NCI-H82 treated with DMSO at 0.1 percent for 48 hours (cell line): ENCODE measurements around the gene AKNAD1.
A peak's percentile ranks its signal among the peaks of the same experiment; 100 is the strongest.

Experiments used
- DNase-seq: peaks from one replicate; lab custom pipeline; 2025; ENCODE audit not compliant: unreplicated experiment; lab: John Stamatoyannopoulos, UW

The AKNAD1 gene

DNA sequence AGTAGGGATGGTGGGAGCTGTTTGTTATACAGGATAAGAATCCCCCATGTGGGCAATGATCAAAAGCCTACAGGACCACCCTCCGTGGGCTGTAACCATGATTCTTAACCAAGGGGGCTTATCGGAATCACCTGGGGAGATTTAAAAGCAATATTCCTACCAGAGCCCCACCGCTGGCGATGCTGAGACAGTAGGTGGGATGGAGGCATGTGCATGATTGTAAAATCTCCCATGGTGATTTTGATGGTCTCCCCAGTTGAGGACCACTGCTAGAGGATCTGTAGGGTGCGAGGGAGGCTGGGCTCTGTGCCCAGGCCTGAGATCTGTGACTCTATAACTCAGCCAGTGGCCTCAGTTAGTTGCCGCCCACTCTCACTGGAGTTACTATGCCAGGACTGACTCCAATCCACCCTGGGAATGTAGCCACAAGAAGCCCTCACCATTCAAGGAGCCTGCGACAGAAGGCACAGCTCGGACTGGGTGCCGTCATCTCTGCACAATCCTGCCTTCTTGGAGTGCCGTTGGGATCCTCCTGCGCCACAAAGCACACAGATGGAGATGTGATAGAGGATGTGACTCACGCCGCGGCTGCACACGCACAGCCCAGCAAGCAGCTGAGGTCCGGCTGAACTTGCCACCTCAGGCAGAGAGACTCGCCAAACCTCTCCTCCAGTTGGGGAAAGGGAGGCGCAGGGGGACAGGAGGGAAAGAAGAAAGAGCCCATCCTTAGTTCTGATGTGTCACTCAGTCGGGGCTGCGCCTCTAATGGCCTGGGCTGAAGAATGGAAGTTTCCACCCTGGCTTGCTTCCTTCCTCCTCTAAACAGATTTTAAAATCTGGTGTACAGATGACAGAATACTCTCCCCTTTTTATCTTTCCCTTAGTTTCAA lies 26.5 kb downstream of the AKNAD1 start:
- no peak for DNase-seq

- no peak for DNase-seq
Measured at GRCh38 chr1:108829498-108829916, 27.4 kb downstream of the AKNAD1 start.

GRCh38 chr1:108828074-108828961 lies 28.6 kb downstream of the AKNAD1 start:
- DNase-seq = peak; percentile 66

GRCh38 chr1:108826081-108826635 lies 30.7 kb downstream of the AKNAD1 start:
- no peak for DNase-seq

DNA sequence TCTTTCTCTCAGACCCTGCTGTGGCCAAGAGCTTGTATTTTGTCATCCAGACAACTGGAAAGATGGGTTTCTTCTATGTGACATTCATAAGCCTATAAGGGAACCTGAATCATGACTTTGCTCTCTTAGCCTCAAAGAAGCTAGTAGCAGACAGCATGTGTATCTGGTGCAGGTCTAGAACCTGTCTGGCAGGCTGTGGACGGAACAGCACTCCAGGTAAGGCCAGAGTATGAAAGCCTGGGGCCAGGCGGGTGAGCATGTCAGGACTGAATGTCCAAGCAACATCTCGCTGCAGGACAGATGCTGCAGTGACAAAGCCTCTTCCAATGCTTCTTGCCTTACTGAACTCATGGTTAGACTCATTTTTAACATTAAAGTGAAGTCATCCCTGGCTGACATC lies 32.8 kb downstream of the AKNAD1 start:
- no peak for DNase-seq

DNA sequence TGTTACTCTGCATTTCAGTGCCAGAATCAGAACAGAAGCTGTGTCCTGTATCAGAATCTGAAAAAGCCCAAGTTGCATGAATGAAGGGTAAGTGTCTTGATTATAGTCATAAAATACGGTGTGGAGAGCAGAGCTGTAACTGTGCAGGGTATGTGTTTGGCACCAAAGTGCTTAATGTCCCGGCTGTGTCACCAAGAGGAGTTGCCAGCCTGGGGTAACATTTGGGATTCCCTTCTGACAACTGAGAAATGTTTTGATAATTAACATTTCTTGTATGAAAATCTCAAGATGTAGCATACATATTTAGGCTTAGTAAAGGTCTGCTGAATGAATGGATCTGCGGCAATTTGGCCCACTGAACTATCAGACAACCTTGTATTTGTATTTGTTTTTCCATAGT lies 33.3 kb downstream of the AKNAD1 start:
- DNase-seq = no peak

GRCh38 chr1:108819878-108820277 lies 37.0 kb downstream of the AKNAD1 start:
- no peak for DNase-seq

GRCh38 chr1:108817811-108818210 lies 39.1 kb downstream of the AKNAD1 start:
- no peak for DNase-seq

- no peak for DNase-seq
Measured at GRCh38 chr1:108817016-108817415, 39.9 kb downstream of the AKNAD1 start.

GRCh38 chr1:108816049-108816893 lies 40.6 kb downstream of the AKNAD1 start:
- peak; percentile 43 for DNase-seq

- DNase-seq = no peak
Measured at GRCh38 chr1:108815566-108815965, 41.3 kb downstream of the AKNAD1 start.

GRCh38 chr1:108814343-108815125 lies 42.4 kb downstream of the AKNAD1 start:
- DNase-seq = peak; percentile 21

DNA sequence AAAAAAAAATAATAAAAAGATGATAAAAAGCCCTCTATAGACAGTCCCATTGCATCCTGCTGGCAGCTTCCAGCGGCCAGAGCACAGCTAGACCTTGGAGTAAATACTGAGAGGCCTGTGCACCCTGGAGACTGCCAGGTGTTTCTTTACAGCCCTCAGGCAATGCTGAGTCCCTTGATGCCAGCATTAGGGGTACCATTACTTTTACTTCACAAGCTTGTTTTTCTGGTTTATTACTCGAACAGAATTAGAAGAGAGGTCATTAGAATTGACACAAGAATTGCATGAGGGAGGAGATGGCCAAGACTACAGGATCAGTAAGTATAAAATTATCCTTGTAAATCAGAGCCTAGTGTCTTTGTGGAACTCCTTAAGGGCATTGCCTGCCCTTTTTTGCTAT lies 43.6 kb downstream of the AKNAD1 start:
- no peak for DNase-seq

GRCh38 chr1:108811611-108812010 lies 45.3 kb downstream of the AKNAD1 start:
- DNase-seq = peak; percentile 66

DNA sequence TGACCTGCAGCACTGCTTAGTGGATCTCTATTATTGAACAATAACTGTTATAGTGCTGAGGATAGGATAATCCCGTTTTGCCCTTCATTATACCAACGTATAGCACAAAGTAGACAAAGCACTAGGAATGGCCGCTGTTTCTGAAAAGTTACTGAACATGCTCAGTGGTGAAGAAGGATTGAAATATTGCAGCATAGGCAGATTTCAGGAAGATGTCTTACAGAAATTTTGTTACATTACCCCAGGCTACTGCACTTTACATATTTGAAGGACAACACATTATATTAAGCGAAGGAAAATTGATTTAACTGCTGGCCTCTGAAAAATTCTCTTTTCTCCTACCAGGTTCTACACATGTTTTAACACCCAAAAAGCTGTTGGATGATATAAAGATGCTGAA lies 48.5 kb downstream of the AKNAD1 start:
- no peak for DNase-seq

DNA sequence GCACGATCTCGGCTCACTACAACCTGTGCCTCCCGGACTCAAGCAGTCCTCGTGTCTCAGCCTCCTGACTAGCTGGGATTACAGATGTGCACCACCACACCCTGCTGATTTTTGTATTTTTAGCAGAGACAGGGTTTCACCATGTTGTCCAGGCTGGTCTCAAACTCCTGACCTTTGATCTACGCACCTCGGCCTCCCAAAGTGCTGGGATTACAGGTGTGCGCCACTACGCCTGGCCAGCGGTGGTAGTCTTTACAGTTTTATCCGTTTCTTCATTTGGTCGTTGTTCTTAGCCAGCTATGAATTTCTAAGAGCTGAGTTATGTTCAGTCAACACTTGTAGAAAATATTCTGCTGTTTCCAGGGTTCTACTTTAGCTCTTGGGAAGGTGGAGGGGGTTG lies 53.3 kb downstream of the AKNAD1 start:
- no peak for DNase-seq

- no peak for DNase-seq
Measured at GRCh38 chr1:108801101-108801500, 55.8 kb downstream of the AKNAD1 start.

DNA sequence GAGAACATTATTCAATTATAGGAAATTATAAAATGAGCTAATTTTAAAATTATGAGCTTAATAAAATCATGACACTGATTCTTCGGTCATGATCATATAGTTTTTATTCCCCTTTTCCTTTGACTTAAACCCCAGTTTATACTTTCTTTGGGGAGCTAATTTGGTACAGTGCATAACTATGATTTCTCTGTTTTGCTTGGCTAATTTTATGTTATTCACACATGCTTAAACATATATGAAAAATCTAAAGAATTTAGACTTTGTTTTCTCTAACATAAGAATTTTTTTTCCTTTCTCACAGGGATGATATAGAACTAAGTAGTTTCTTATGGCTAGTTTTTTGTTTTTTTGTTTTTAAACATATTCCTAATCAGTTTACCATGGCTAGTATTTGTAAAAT lies 57.9 kb downstream of the AKNAD1 start:
- DNase-seq = no peak

GRCh38 chr1:108792420-108792819 lies 64.5 kb downstream of the AKNAD1 start:
- DNase-seq = no peak

DNA sequence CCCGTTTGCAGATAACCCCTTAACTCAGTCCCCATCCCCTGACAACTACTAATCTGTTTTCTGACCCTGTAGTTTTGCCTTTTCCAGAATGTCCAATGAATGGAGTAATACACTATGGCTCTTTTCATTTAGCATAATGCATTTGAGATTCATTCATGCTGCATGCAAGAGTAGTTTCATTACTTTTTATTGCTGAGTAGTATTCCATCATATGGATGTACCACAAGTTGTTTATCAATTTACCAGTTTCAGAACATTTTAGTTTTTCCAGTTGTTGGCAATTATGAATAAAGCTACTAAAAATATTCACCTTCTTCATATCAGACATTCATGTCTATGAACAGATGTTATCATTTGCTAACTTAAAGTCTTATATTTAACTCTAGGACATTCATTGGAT lies 65.1 kb downstream of the AKNAD1 start:
- no peak for DNase-seq
